NT2/D1 (cell line): Measurements from ENCODE around the gene LPAR1.

ENCODE experiments used
- DNase-seq: peaks from one replicate; pipeline ENCODE4 v3.0.0-alpha.2; 2011; ENCODE audit warnings: low read depth, low spot score
- H3K27me3 ChIP-seq: 2 replicates; pipeline ENCODE4 v1.6.0; 2011; ENCODE audit warnings: mild to moderate bottlenecking; ENCODE audit not compliant: insufficient read length, insufficient read depth
- H3K36me3 ChIP-seq: 2 replicates; pipeline ENCODE4 v1.6.1; 2011; ENCODE audit warnings: mild to moderate bottlenecking, low read length, mixed read lengths; ENCODE audit not compliant: insufficient read depth, insufficient read length
- H3K4me1 ChIP-seq: 2 replicates; pipeline ENCODE4 v1.5.1; 2011; ENCODE audit not compliant: insufficient read depth, insufficient read length
- H3K4me3 ChIP-seq: 2 replicates; pipeline ENCODE4 v1.5.1; 2011; ENCODE audit warnings: low read depth; ENCODE audit not compliant: insufficient read length
- H3K9ac ChIP-seq: 2 replicates; pipeline ENCODE4 v1.6.0; 2011; ENCODE audit warnings: low read depth; ENCODE audit not compliant: insufficient read length
- H3K9me3 ChIP-seq: 2 replicates; pipeline ENCODE4 v1.5.1; 2011; ENCODE audit warnings: mild to moderate bottlenecking, low read length; ENCODE audit not compliant: insufficient read depth
- SUZ12 ChIP-seq: IDR thresholded peaks from 2 replicates; pipeline ENCODE4 v1.6.1; 2011; ENCODE audit not compliant: insufficient read length, insufficient read depth; ENCODE audit errors: extremely low read depth
- YY1 ChIP-seq: IDR thresholded peaks from 2 replicates; pipeline ENCODE4 v1.6.1; 2011; ENCODE audit not compliant: insufficient read length, insufficient read depth
- ZNF274 ChIP-seq: IDR thresholded peaks from 2 replicates; pipeline ENCODE4 v1.6.1; 2011; ENCODE audit warnings: mild to moderate bottlenecking, low read depth, low read length

Gene LPAR1

DNA sequence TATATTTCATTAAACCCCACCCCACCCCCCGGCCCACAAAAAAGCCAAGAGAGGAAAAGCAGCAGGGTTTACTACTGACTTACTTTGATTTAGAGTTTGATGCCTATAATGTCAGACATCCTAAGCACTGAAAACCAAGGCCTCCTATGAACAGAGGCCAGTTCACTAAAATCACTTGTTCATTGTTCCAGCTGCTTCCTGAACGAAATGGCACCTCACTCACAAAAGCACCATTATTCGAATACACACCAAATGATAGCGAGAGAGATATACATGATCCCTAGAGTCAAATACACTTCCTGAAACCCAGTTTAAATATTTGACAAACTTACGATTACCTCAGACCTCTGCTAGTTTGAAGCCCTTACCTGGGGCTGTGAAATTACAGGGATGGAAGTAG is 66.6 kb downstream of the LPAR1 start:
- Histone ChIP-seq H3K9ac (no peak overlapping the region), H3K36me3 (no peaks in the 10 kb centered on the region), H3K9me3 (no peaks in the 10 kb centered on the region), H3K27me3 (no peaks in the 10 kb centered on the region), H3K4me3 (no peak overlapping the region), H3K4me1 (no peaks in the 10 kb centered on the region)
- TF ChIP-seq YY1: no peak
- DNase-seq: no peak

DNA sequence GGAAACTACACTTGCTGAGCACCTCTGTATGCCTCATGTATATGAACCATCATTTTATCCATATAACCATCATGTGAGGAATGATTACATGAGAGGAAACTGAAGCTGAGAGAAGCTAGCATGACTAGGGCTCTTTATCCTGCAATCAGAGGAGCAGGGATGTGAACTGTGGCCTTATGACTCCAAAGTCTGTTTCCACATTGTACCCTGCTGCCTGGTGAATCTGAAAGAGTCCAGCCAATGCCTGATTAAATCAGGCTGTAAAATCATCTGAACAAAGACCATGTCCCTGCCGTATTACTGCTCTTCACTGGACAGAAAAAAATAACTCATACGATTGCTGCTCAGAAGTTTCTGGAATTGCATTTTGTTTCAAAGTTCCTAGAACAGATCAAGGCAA is 67.0 kb downstream of the LPAR1 start:
- Histone ChIP-seq H3K4me3 (no peak overlapping the region), H3K9ac (no peak overlapping the region), H3K4me1 (no peaks in the 10 kb centered on the region), H3K9me3 (no peaks in the 10 kb centered on the region), H3K36me3 (no peaks in the 10 kb centered on the region), H3K27me3 (no peaks in the 10 kb centered on the region)
- TF ChIP-seq SUZ12 (no peak), YY1 (no peak), ZNF274 (no peak)
- DNase-seq: no peak

- H3K9me3 ChIP-seq: no peaks in the 10 kb centered on the region
- no peaks in the 10 kb centered on the region for H3K36me3 ChIP-seq
- no peak for TF ChIP-seq YY1
- no peak for TF ChIP-seq ZNF274
- TF ChIP-seq SUZ12: no peak
- no peaks in the 10 kb centered on the region for H3K27me3 ChIP-seq
- H3K4me1 ChIP-seq: no peaks in the 10 kb centered on the region
- no peak overlapping the region for H3K4me3 ChIP-seq
- DNase-seq: no peak
- H3K9ac ChIP-seq: no peak overlapping the region
Measured at GRCh38 chr9:110969971-110970386, 68.3 kb downstream of the LPAR1 start.

GRCh38 chr9:110968096-110968495 is 70.2 kb downstream of the LPAR1 start:
- H3K9ac ChIP-seq: no peak overlapping the region
- no peaks in the 10 kb centered on the region for H3K27me3 ChIP-seq
- no peak for DNase-seq
- TF ChIP-seq SUZ12: no peak
- TF ChIP-seq ZNF274: no peak
- no peak for TF ChIP-seq YY1
- H3K9me3 ChIP-seq: no peaks in the 10 kb centered on the region
- no peaks in the 10 kb centered on the region for H3K4me1 ChIP-seq
- H3K4me3 ChIP-seq: no peak overlapping the region
- no peaks in the 10 kb centered on the region for H3K36me3 ChIP-seq

- Histone ChIP-seq H3K4me3 (no peak overlapping the region), H3K4me1 (no peaks in the 10 kb centered on the region), H3K36me3 (no peaks in the 10 kb centered on the region), H3K27me3 (no peaks in the 10 kb centered on the region), H3K9ac (no peak overlapping the region), H3K9me3 (no peaks in the 10 kb centered on the region)
- TF ChIP-seq SUZ12: no peak
- TF ChIP-seq YY1: no peak
- TF ChIP-seq ZNF274: no peak
- DNase-seq: no peak
Measured at GRCh38 chr9:110967196-110967595, 71.1 kb downstream of the LPAR1 start.

GRCh38 chr9:110960288-110960687 is 78.0 kb downstream of the LPAR1 start:
- TF ChIP-seq ZNF274 (no peak), SUZ12 (no peak), YY1 (no peak)
- no peaks in the 10 kb centered on the region for H3K4me1 ChIP-seq
- H3K36me3 ChIP-seq: no peaks in the 10 kb centered on the region
- H3K4me3 ChIP-seq: no peak overlapping the region
- H3K9me3 ChIP-seq: 0 out of 2 replicates have a peak, but pooled peaks cover 3% of the 10 kb centered on the region
- H3K9ac ChIP-seq: no peak overlapping the region
- DNase-seq: no peak
- no peaks in the 10 kb centered on the region for H3K27me3 ChIP-seq

DNA sequence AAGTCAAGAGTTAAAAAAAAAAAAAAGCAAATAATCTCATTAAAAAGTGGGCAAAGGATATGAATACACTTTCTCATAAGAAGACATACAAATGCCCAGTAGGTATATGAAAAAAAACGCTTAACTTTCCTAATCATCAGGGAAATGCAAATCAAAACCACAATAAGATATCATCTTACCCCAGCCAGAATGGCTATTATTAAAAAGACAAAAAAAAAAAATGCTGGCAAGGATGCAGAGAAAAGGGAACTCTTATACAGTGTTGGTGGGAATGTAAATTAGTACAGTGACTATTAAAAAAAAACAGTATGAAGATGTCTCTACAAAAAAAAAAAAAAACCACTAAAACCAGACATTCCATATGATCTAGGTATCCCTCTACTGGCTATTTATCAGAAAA is 79.4 kb downstream of the LPAR1 start:
- Histone ChIP-seq H3K9ac (no peak overlapping the region), H3K27me3 (no peaks in the 10 kb centered on the region), H3K4me1 (no peaks in the 10 kb centered on the region), H3K36me3 (no peaks in the 10 kb centered on the region), H3K9me3 (0 out of 2 replicates have a peak, but pooled peaks cover 3% of the 10 kb centered on the region), H3K4me3 (no peak overlapping the region)
- DNase-seq: no peak
- no peak for TF ChIP-seq ZNF274
- no peak for TF ChIP-seq YY1
- no peak for TF ChIP-seq SUZ12
